B cell (primary cell): ENCODE data around the gene CFAP119.

Source experiments
- EZH2 ChIP-seq: IDR thresholded peaks from 2 replicates; pipeline ENCODE4 v1.6.1; 2012; ENCODE audit warnings: borderline replicate concordance, low read depth, mild to moderate bottlenecking, moderate library complexity, low read length; ENCODE audit not compliant: insufficient read depth, poor library complexity, severe bottlenecking
- TF ChIP-seq, protein P1 (sequence below): fragments of 200-600 bp; IDR thresholded peaks from one replicate; pipeline ENCODE4 v1.8.0; 2022; ENCODE audit warnings: antibody characterized with exemption, mild to moderate bottlenecking

DNA sequence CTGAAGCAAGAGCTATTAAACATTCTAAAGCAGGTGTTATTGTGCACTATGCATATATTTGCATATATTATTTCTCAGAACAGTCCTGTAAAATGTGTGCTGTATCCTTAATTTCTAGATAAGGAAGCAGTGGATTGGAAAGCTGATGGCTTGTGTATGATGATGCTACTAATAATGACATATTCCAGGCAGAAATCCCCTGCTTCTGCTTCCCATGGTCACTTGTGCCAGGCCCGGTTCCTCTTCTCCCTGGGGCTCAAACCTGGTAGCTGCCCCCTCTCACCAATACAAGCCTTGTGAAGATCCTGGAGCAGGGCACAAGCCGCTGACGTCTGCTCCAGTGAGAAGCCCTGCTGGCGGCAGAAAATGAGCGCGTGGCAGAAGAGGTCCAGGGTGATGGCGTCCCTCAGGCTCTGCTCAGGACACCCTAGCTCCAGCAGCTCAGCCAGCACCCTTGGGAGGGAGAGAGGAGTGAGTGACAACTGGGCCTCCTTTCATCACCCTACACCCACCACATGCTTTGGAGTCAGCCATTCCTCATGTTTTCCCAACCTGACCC is 1.8 kb downstream of the CFAP119 start:
- TF ChIP-seq, protein P1, sequence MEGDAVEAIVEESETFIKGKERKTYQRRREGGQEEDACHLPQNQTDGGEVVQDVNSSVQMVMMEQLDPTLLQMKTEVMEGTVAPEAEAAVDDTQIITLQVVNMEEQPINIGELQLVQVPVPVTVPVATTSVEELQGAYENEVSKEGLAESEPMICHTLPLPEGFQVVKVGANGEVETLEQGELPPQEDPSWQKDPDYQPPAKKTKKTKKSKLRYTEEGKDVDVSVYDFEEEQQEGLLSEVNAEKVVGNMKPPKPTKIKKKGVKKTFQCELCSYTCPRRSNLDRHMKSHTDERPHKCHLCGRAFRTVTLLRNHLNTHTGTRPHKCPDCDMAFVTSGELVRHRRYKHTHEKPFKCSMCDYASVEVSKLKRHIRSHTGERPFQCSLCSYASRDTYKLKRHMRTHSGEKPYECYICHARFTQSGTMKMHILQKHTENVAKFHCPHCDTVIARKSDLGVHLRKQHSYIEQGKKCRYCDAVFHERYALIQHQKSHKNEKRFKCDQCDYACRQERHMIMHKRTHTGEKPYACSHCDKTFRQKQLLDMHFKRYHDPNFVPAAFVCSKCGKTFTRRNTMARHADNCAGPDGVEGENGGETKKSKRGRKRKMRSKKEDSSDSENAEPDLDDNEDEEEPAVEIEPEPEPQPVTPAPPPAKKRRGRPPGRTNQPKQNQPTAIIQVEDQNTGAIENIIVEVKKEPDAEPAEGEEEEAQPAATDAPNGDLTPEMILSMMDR, result no peak
- TF ChIP-seq EZH2, result no peak
